Neuronal stem cell (in vitro differentiated cells): Measurements from ENCODE around the gene FOXJ2.

Experiments
- DNase-seq: peaks from one replicate; pipeline ENCODE4 v3.0.0-alpha.2; 2013; ENCODE audit warnings: low spot score
- H2AFZ ChIP-seq: one replicate; pipeline ENCODE4 v1.6.1; 2013; ENCODE audit warnings: mild to moderate bottlenecking, low read length, inconsistent platforms
- H2AK5ac ChIP-seq: 2 replicates; pipeline ENCODE4 v1.6.1; 2013; ENCODE audit warnings: low read depth, mild to moderate bottlenecking, inconsistent platforms, low read length, moderate library complexity, mixed read lengths
- H2BK120ac ChIP-seq: 2 replicates; pipeline ENCODE4 v1.6.1; 2013; ENCODE audit warnings: low read depth, mild to moderate bottlenecking, inconsistent platforms, low read length, moderate library complexity, mixed read lengths
- H2BK12ac ChIP-seq: one replicate; pipeline ENCODE4 v1.6.1; 2013; ENCODE audit warnings: low read length, inconsistent platforms
- H2BK15ac ChIP-seq: 2 replicates; pipeline ENCODE4 v1.6.1; 2013; ENCODE audit warnings: mild to moderate bottlenecking, low read length, inconsistent platforms, mixed read lengths
- H2BK5ac ChIP-seq: one replicate; pipeline ENCODE4 v1.6.1; 2013; ENCODE audit warnings: inconsistent platforms, mild to moderate bottlenecking, low read length, moderate library complexity
- H3K14ac ChIP-seq: one replicate; pipeline ENCODE4 v1.6.1; 2013; ENCODE audit warnings: low read length, inconsistent platforms
- H3K18ac ChIP-seq: 2 replicates; pipeline ENCODE4 v1.6.1; 2013; ENCODE audit warnings: low read length, inconsistent platforms
- H3K23ac ChIP-seq: 2 replicates; pipeline ENCODE4 v1.6.1; 2013; ENCODE audit warnings: low read depth, mild to moderate bottlenecking, mixed read lengths, low read length, inconsistent platforms; ENCODE audit not compliant: poor library complexity
- H3K27ac ChIP-seq: replicated peaks from 3 replicates; pipeline ENCODE4 v1.5.1; 2013; ENCODE audit warnings: low read length, inconsistent platforms
- H3K27me3 ChIP-seq, 3 experiments: 2 replicates each; pipeline ENCODE4 v1.6.1; 2013; ENCODE audit warnings: low read length in 3 of 3, mild to moderate bottlenecking in 2 of 3, inconsistent platforms in 1 of 3, low read depth in 1 of 3, mixed read lengths in 1 of 3, moderate library complexity in 1 of 3; ENCODE audit not compliant: control insufficient read depth in 3 of 3, insufficient read depth in 3 of 3
- H3K36me3 ChIP-seq, 2 donors: replicated peaks in 1 of 2; 2 replicates each; pipeline ENCODE4 v1.6.1; 2013; ENCODE audit warnings: low read length in 2 of 2; ENCODE audit not compliant: control insufficient read depth in 2 of 2, insufficient read depth in 2 of 2
- H3K4ac ChIP-seq: 2 replicates; pipeline ENCODE4 v1.6.1; 2013; ENCODE audit warnings: inconsistent platforms, mild to moderate bottlenecking, low read length, moderate library complexity
- H3K4me1 ChIP-seq, 2 donors: 1 replicate in 1 of 2; 2 replicates in 1 of 2; pipeline ENCODE4 v1.6.1; 2013; ENCODE audit warnings: low read length in 2 of 2, low read depth in 1 of 2; ENCODE audit not compliant: control insufficient read depth in 2 of 2, insufficient read depth in 1 of 2
- H3K4me2 ChIP-seq: one replicate; pipeline ENCODE4 v1.6.1; 2013; ENCODE audit warnings: mild to moderate bottlenecking, low read length, inconsistent platforms; ENCODE audit not compliant: insufficient read depth, poor library complexity, severe bottlenecking
- H3K4me3 ChIP-seq, 2 donors: 2 replicates each; pipeline ENCODE4 v1.5.1; 2013; ENCODE audit warnings: low read length in 2 of 2, mild to moderate bottlenecking in 2 of 2, inconsistent platforms in 1 of 2, moderate library complexity in 1 of 2
- H3K79me1 ChIP-seq: one replicate; pipeline ENCODE4 v1.6.1; 2013; ENCODE audit warnings: low read depth, mild to moderate bottlenecking, inconsistent platforms, low read length, moderate library complexity
- H3K9ac ChIP-seq: one replicate; pipeline ENCODE4 v1.6.1; 2013; ENCODE audit warnings: mild to moderate bottlenecking, low read depth, low read length, inconsistent platforms; ENCODE audit not compliant: poor library complexity
- H3K9me3 ChIP-seq, 2 donors: replicated peaks in 1 of 2; 2 replicates each; pipeline versions ENCODE3 to v1.6.1; 2013; ENCODE audit warnings: low read length in 2 of 2, mild to moderate bottlenecking in 2 of 2, inconsistent platforms in 1 of 2, low read depth in 1 of 2, mixed read lengths in 1 of 2, moderate library complexity in 1 of 2; ENCODE audit not compliant: control insufficient read depth in 2 of 2, insufficient read depth in 1 of 2
- H4K8ac ChIP-seq: one replicate; pipeline ENCODE4 v1.6.1; 2013; ENCODE audit warnings: low read depth, mild to moderate bottlenecking, inconsistent platforms, low read length, moderate library complexity
- H4K91ac ChIP-seq: one replicate; pipeline ENCODE4 v1.6.1; 2013; ENCODE audit warnings: low read length, low read depth, mild to moderate bottlenecking, inconsistent platforms; ENCODE audit not compliant: poor library complexity
- WGBS, 2 donors: extraction: QIAGEN DNeasy Blood & Tissue Kit; methylation state at CpG; one replicate each; pipeline ENCODE4 v1.1.7; 2013; ENCODE audit warnings: missing lambda C conversion rate in 2 of 2, mixed read lengths in 1 of 2; ENCODE audit not compliant: insufficient read length in 2 of 2, insufficient replicate concordance in 1 of 2; ENCODE audit errors: extremely low coverage in 2 of 2; 5-methylcytosine and 5-hydroxymethylcytosine counted together

Gene FOXJ2

DNA sequence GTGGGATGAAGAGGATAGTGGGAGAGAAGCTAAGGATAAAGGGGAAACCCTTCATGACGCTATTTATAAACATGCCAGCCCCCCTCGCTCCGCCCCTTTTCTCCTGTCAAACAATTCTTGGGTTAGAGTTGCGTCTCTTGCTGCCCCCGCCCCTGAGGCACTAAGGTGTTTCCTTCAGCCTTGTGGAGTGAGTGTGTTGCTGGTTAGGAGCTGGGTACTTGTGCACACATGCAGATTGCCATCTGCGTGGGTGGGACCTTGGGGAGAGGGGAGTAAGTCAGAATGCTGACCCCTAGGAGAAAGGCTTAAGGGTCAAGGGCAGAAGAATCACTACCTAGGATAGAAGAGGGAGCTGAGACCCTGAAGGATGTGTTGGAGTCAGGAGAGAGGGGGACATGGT lies 5.4 kb downstream of the FOXJ2 start:
- Histone ChIP-seq H2AK5ac (no peak overlapping the region), H3K27ac (no peak overlapping the region), H2BK120ac (no peak overlapping the region), H3K4me1 (peaks cover 20 to 23% of the 10 kb centered on the region in 2 donors), H4K8ac (no peak overlapping the region), H4K91ac (no peak overlapping the region), H3K27me3 (no peaks in the 10 kb centered on the region), H3K4ac (no peak overlapping the region), H3K79me1 (peaks cover 1% of the 10 kb centered on the region), H3K18ac (no peak overlapping the region), H3K9me3 (no peaks in the 10 kb centered on the region), H2BK15ac (no peak overlapping the region), H3K23ac (no peak overlapping the region), H2AFZ (no peak overlapping the region), H3K4me3 (no peak overlapping the region), H3K36me3 (peaks cover 2 to 31% of the 10 kb centered on the region in 2 donors), H3K9ac (no peak overlapping the region), H2BK5ac (no peak overlapping the region), H3K4me2 (no peak overlapping the region), H2BK12ac (no peak overlapping the region), H3K14ac (no peak overlapping the region)
- DNase-seq, result no peak
- no CpG with 5 or more reads among the region's 6 CpGs for WGBS, 2 donors

DNA sequence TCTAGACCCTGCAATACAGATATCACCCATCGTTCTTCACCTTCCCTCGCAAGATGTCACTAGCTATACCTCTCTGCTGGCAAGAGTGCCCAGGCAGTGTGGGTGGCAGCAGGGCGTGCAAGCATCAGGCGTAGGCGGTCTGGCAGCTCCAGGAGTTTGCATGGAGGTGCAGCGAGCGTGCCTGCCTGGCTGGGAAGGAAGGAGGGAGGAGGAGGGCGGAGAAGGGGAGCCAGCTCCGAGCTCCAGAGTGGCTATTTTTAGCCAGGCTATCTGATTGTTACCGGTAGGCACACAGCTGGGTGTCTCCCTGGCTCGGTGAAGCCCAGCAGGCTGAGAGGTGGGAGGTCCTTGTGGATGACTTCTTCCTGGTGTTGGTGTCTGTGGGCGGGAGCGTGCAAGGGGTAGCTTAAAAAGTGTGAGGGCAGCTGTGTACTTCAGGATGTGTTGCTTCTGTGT lies 6.2 kb downstream of the FOXJ2 start:
- no peak overlapping the region for H2BK120ac ChIP-seq
- no CpG with 5 or more reads among the region's 13 CpGs for WGBS, 2 donors
- H2AFZ ChIP-seq, result no peak overlapping the region
- no peak overlapping the region for H3K14ac ChIP-seq
- no peak overlapping the region for H3K23ac ChIP-seq
- peaks cover 17 to 19% of the 10 kb centered on the region in 2 donors for H3K4me1 ChIP-seq
- peak overlapping the region; percentile 12 for H2BK15ac ChIP-seq
- H3K18ac ChIP-seq, result peak overlapping the region; percentile 78
- no peak overlapping the region for H3K9ac ChIP-seq
- peak overlapping the region; percentile 11 for H3K27ac ChIP-seq
- no peaks in the 10 kb centered on the region for H3K79me1 ChIP-seq
- peak overlapping the region; percentile 9 for H2BK5ac ChIP-seq
- no peak overlapping the region for H4K8ac ChIP-seq
- H2BK12ac ChIP-seq, result peak overlapping the region; percentile 51
- peak overlapping the region; percentile 59 for H3K4me2 ChIP-seq
- peak overlapping the region in 1 of 2 donors; percentile 31 for H3K4me3 ChIP-seq
- H3K4ac ChIP-seq, result no peak overlapping the region
- H2AK5ac ChIP-seq, result no peak overlapping the region
- H3K36me3 ChIP-seq, result peaks cover 6 to 36% of the 10 kb centered on the region in 2 donors
- H3K27me3 ChIP-seq, result no peaks in the 10 kb centered on the region
- DNase-seq, result peak; percentile 27
- no peaks in the 10 kb centered on the region for H3K9me3 ChIP-seq
- no peak overlapping the region for H4K91ac ChIP-seq

- Histone ChIP-seq H3K4me1 (peaks cover 11 to 15% of the 10 kb centered on the region in 2 donors), H3K9ac (no peak overlapping the region), H3K9me3 (no peaks in the 10 kb centered on the region), H2AK5ac (no peak overlapping the region), H4K8ac (no peak overlapping the region), H3K4me3 (no peak overlapping the region), H2BK5ac (no peak overlapping the region), H2BK12ac (no peak overlapping the region), H3K27ac (no peak overlapping the region), H4K91ac (no peak overlapping the region), H3K18ac (no peak overlapping the region), H3K14ac (no peak overlapping the region), H3K27me3 (no peaks in the 10 kb centered on the region), H2BK120ac (no peak overlapping the region), H3K4ac (no peak overlapping the region), H3K36me3 (peaks cover 11 to 50% of the 10 kb centered on the region in 2 donors), H2BK15ac (no peak overlapping the region), H3K23ac (no peak overlapping the region), H2AFZ (no peak overlapping the region), H3K79me1 (no peaks in the 10 kb centered on the region), H3K4me2 (no peak overlapping the region)
- WGBS, 2 donors, result no CpG with 5 or more reads among the region's 1 CpG
- DNase-seq, result no peak
These were observed 8.3 kb downstream of the FOXJ2 start for GRCh38 chr12:8040791-8041190.

- no peak overlapping the region for H2AFZ ChIP-seq
- no peak overlapping the region for H2BK5ac ChIP-seq
- no peak overlapping the region for H4K91ac ChIP-seq
- H3K79me1 ChIP-seq, result no peaks in the 10 kb centered on the region
- no peak overlapping the region for H3K4me2 ChIP-seq
- H3K18ac ChIP-seq, result no peak overlapping the region
- no peak overlapping the region for H2AK5ac ChIP-seq
- H4K8ac ChIP-seq, result no peak overlapping the region
- H2BK120ac ChIP-seq, result no peak overlapping the region
- peaks cover 18 to 84% of the 10 kb centered on the region in 2 donors for H3K36me3 ChIP-seq
- H3K4me3 ChIP-seq, result no peak overlapping the region
- H3K27me3 ChIP-seq, result no peaks in the 10 kb centered on the region
- H3K14ac ChIP-seq, result no peak overlapping the region
- no peak overlapping the region for H3K9ac ChIP-seq
- no peak overlapping the region for H3K23ac ChIP-seq
- H3K9me3 ChIP-seq, result no peaks in the 10 kb centered on the region
- DNase-seq, result peak; percentile 71
- no peak overlapping the region for H2BK12ac ChIP-seq
- no peak overlapping the region for H3K4ac ChIP-seq
- no peak overlapping the region for H3K27ac ChIP-seq
- WGBS, 2 donors, result no CpG with 5 or more reads among the region's 8 CpGs
- no peaks in the 10 kb centered on the region for H3K4me1 ChIP-seq
- no peak overlapping the region for H2BK15ac ChIP-seq
These were observed 13.7 kb downstream of the FOXJ2 start for GRCh38 chr12:8045952-8046944.
